ENCODE measurements around the gene HLA-DRA.

HLA-DRA gene

GRCh38 chr6:32442243-32442667 lies 2.6 kb downstream of the HLA-DRA start:
- Histone ChIP-seq H3K4me3 (replicated peaks; ENCODE audit: low read depth, low read length) (peak overlapping the region; percentile 96), H3K36me3 (ENCODE audit: control insufficient read depth, insufficient read depth, low read length) (peaks cover 15% of the 10 kb centered on the region), H3K27me3 (replicated peaks; ENCODE audit: control insufficient read depth, insufficient read depth, low read length) (no peaks in the 10 kb centered on the region)
- no peak for DNase-seq (ENCODE audit: extremely low read depth, insufficient read length)
- no peak for TF ChIP-seq CTCF (IDR thresholded peaks at IDR 0.05; ENCODE audit: insufficient read depth, low read length, poor library complexity, severe bottlenecking)

DNA sequence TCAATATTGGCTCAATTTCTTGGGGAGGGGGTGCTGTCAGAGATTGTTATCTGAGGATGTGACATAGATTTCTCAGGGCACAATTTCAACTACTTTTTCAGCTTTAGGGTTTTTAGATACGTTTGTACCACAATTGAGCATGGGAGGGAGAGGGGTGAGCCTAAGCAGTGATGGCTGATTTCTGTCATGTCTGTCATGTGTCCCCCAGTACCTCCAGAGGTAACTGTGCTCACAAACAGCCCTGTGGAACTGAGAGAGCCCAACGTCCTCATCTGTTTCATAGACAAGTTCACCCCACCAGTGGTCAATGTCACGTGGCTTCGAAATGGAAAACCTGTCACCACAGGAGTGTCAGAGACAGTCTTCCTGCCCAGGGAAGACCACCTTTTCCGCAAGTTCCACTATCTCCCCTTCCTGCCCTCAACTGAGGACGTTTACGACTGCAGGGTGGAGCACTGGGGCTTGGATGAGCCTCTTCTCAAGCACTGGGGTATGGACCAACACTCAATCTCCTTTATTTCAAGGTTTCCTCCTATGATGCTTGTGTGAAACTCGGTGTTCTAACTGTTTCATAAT lies 3.4 kb downstream of the HLA-DRA start:
- no peaks in the 10 kb centered on the region for H3K27me3 ChIP-seq (replicated peaks; ENCODE audit: control insufficient read depth, insufficient read depth, low read length)
- peaks cover 15% of the 10 kb centered on the region for H3K36me3 ChIP-seq (ENCODE audit: control insufficient read depth, insufficient read depth, low read length)
- peak overlapping the region; percentile 96 for H3K4me3 ChIP-seq (replicated peaks; ENCODE audit: low read depth, low read length)
- TF ChIP-seq CTCF (IDR thresholded peaks at IDR 0.05; ENCODE audit: insufficient read depth, low read length, poor library complexity, severe bottlenecking), result no peak
- no peak for DNase-seq (ENCODE audit: extremely low read depth, insufficient read length)

DNA sequence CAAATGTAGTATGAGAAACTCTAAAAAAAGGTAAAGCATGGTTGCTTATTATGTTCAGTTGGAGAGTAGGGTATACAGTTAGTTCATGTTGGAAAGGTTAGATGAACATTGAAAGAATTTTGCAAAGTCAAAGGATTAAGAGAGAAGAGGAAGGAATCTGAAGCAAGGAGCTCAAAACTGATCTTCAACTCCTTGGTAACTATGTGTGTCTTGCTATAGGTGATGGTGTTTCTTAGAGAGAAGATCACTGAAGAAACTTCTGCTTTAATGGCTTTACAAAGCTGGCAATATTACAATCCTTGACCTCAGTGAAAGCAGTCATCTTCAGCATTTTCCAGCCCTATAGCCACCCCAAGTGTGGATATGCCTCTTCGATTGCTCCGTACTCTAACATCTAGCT lies 4.7 kb downstream of the HLA-DRA start:
- DNase-seq (ENCODE audit: extremely low read depth, insufficient read length), result no peak
- peaks cover 15% of the 10 kb centered on the region for H3K36me3 ChIP-seq (ENCODE audit: control insufficient read depth, insufficient read depth, low read length)
- no peaks in the 10 kb centered on the region for H3K27me3 ChIP-seq (replicated peaks; ENCODE audit: control insufficient read depth, insufficient read depth, low read length)
- no peak for TF ChIP-seq CTCF (IDR thresholded peaks at IDR 0.05; ENCODE audit: insufficient read depth, low read length, poor library complexity, severe bottlenecking)
- no peak overlapping the region for H3K4me3 ChIP-seq (replicated peaks; ENCODE audit: low read depth, low read length)

- H3K27me3 ChIP-seq (replicated peaks; ENCODE audit: control insufficient read depth, insufficient read depth, low read length), result no peaks in the 10 kb centered on the region
- TF ChIP-seq CTCF (IDR thresholded peaks at IDR 0.05; ENCODE audit: insufficient read depth, low read length, poor library complexity, severe bottlenecking), result no peak
- H3K36me3 ChIP-seq (ENCODE audit: control insufficient read depth, insufficient read depth, low read length), result peaks cover 15% of the 10 kb centered on the region
- DNase-seq (ENCODE audit: extremely low read depth, insufficient read length), result no peak
- H3K4me3 ChIP-seq (replicated peaks; ENCODE audit: low read depth, low read length), result no peak overlapping the region
These were observed 5.7 kb downstream of the HLA-DRA start for GRCh38 chr6:32445321-32445854.

DNA sequence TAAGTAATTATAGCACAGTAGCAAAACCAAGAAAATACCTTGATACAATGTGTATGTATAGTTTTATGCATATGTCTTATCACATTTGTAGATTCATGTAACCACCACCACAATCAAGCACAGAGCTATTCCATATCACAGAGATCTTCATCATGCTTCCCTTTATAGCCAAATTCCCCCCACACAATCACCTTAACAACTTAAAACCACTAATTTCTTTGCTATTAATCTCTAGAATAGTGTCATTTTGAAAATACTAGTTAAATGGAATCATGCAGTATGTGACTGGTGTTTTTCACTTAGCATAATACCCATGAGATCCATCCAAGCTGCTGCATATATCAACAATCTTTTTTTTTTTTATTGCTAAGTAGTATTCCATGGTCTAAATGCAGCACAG lies 8.2 kb downstream of the HLA-DRA start:
- Histone ChIP-seq H3K36me3 (ENCODE audit: control insufficient read depth, insufficient read depth, low read length) (peaks cover 13% of the 10 kb centered on the region), H3K27me3 (replicated peaks; ENCODE audit: control insufficient read depth, insufficient read depth, low read length) (no peaks in the 10 kb centered on the region), H3K4me3 (replicated peaks; ENCODE audit: low read depth, low read length) (no peak overlapping the region)
- DNase-seq (ENCODE audit: extremely low read depth, insufficient read length), result no peak
- no peak for TF ChIP-seq CTCF (IDR thresholded peaks at IDR 0.05; ENCODE audit: insufficient read depth, low read length, poor library complexity, severe bottlenecking)

Data from GM06990 (cell line).